Activated CD4-positive, CD25-positive, alpha-beta regulatory T cell treated with anti-CD3 and anti-CD28 coated beads, Interleukin-2, amount 50 U/mL, for 72 hours (primary cell): ENCODE results near the gene CLDN10.

ENCODE experiments used
- DNase-seq: peaks from one replicate; pipeline ENCODE4 v3.0.0; 2021

The CLDN10 gene

DNA sequence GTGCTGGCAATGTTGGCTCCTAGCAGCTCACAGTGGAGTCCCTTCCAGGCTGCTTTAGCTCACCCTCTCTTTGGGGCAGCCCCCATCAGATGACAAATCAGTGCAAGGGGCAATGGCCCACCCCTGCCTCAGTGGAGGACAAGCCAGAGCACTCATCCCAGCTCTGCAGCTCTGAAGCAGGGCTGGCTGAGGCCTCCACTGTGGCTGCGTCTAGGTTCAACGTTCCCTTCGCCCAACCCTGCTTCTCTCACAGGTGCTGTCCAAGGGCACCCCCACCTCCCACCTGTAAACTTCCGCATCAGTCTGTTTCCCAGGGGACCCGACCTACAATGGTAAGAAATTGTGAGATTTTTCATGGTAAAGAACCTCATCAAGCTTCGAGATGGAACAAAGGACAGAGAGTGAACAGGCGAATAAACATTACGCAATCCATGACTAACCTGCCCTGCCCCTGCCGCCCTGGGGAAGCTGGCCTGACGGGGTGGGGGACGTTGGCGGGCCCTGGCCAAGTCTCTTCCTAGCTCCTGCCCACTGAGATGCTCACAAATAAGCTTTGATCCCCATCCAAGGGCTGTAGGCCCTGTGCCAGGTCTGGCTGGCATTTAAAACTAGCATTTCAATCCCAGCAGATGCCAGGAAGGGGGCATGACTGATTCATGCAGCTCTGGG lies 51.5 kb downstream of the CLDN10 start:
- DNase-seq = no peak

DNA sequence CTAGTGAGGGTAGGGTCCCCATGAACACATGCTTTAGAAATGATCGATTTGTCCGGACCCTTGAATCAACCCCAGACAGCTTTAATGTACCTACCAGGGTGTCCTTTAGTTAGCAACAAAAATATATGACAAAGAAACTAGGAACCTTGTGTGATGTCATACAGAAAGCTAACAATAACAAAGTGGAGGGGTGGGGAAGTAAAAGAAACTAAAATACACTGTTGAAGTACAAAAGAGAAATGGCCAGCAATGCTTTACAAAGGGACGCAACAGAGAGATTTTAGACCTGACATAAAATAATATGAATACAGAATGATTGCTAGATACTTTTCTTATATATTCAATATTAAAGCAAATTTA lies 52.0 kb downstream of the CLDN10 start:
- DNase-seq = no peak

DNA sequence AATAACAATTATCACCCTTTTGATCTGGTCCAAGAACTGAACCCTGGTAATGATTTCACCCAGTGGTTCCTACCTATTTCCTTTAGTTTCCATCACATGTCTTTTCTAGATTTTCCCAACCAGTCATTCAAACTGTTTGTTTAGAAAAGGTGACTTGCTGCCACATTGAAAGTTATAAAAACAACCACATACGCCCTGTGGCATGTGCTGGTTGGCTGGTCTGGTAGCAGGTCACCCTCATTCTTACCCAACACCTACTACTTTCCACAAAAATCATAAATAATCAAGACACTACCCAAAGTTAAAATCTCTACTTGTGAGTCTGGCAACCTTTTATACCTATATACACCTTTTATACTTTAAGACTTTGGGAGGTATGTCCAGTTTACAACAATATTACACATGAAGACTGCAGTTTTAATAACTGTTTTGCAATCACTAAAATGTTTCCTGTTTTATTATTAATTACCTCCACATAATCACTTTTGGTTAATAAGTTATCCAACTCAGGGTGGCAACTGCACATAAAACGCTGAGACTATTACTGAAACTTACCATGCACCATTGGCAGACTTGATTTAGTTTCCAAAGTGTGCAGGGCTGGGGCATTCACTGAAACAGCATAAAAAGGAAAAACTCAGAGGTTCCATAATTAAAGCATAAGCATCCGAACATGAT lies 53.1 kb downstream of the CLDN10 start:
- DNase-seq = no peak

DNA sequence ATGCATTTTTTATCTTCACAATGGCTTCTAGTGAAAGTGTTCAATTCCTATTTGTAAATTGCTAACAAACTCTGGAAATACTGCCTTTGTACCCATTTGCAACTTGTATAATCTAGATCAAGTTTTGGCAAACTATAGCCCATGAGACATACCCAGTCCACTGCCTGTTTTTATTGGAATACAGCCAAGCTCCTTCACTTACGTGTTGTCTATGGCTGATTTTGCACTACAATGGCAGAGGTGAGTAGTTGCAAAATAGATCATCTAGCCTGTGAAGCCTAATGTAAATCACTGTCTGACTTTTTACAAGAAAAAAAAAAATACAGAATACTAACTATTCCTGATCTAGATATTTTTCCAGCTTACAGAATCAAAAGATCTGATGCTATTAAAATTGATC lies 54.8 kb downstream of the CLDN10 start:
- DNase-seq = no peak

DNA sequence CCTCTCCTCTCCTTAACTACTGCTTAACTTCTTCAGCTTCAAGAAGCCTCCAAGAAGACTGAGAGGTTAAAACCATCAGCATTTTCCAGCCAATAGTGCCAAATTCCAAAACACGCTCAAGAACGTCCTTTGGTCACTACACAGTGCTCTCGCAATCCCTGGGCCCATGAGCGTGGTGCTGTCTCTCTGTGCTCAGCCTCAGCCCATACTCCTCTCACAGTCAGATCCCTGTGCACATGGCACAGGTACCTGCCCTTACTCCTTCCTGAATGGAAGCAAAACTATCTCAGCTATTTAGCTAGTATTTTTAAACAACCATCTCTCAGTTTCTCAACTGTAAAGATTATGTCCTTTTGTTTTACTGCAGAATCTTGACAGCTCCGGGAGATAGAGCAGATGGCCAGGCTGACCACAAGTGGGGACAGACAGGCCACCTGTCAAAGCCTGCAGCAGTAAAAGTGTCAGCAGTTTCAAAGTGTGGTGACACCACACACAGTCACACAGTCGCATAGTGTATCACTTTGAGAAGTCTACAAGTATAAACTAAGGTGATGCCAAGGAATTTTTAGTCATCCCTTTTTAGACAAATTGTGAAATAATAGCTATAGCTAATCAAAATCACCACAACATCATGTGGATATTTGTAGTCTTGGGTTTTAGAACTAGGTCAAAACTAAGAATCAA lies 56.3 kb downstream of the CLDN10 start:
- no peak for DNase-seq

DNA sequence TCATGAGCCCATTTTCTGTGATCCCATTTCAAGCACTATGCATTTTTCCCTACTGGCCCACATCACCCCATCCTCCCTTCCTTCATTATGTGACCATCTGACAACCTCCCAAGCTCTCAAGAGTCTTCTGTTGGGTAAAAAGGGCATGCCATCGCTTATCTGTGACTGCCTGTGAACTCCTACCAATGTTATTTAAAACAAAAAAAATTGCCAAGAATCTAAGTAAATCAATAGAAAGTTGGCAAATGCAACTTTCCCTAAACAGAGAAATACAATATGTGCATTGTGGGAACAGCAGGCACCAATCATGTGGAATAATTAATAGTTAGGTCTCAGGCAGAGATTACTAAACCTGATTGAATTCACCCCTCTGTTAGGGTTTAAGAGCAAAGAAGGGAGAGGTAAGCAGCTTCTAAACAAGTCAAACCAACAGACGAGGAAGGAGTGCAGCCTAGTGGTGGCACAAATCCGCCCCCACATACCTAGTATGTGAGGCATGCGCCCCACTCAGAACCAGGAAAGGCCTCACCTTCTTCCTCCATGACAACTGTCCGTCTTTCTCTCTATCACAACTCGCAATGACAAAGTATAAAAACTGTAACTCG lies 62.2 kb downstream of the CLDN10 start:
- no peak for DNase-seq

DNA sequence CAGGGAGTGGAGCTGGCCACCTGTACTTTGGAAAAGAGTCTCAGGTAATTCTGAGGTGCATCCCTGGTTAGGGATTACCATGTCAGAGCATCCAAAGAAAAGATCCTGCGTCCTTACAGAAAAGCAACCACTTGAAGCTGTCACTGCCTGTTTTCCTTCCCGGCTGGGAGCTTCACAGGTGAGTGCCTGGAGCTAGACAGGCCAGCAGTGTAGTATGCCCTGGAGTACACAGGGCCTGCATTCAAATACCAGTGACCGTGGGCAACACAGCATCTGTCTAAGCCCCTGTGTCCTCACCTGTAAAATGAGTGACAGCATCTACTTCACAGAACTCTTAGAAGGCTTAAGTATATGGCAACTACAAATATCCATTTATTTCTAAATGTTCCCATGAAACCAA lies 63.0 kb downstream of the CLDN10 start:
- no peak for DNase-seq

DNA sequence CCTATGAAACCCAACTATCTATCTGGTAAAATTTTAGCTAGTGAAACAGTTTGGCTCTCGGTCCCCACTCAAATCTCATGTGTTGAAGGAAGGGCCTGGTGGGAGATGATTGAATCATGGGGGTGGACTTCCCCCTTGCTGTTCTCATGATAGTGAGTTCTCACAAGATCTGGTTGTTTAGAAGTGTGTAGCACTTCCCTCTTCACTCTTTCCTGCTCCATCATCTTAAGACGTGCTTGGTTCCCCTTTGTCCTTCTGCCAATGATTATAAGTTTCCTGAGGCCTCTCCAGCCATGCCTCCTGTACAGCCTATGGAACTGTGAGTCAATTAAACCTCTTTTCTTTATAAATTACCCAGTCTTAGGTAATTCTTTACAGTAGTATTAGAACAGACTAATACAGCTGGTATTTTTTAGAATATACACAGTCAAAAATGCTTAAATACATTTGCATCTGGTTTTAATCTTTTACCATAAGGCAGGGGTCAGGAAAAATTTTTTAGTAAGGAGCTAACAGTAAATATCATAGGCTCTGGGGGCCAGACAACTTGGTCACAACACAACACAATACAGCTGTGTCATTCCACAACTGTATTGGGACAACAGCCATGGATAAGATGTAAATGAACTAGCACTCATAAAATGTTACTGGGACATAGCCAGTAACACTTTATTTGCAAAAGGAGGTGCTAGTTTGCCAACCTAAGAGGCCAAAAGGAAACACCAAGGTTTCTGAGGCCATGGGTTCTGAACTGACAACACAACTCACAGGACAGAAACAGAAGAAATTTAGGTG lies 67.7 kb downstream of the CLDN10 start:
- DNase-seq = no peak

DNA sequence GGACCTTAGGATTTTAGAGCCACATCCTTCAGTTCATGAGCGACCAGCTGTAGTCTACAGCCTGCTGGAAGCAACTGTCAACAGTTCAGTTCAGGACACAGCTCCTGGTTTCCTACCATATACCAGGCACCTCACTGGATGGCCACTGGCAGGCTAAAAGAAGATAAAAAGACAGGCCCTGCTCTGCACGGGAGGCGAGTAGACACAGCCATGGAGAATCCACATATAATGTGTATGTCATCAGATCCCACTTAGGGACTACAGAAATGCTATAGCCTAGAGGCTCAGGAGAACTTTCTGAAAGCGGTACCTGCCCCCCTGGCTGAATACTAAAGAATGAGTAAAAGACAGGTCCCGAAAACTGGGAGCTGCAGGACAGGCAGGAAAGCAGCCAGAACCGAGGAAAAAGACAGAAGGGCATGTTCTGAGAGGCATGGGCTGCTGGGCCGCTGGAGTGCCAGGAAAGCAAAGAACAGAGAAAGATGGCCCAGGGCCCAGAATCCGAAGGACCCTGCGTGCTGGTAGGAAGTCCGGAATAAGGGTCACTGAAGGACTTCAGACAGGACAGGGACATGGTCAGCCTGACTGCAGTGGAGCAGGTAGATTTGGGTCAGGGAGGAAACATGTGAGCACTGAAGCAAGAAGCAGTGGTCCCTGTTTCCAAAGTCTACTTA lies 68.4 kb downstream of the CLDN10 start:
- no peak for DNase-seq

DNA sequence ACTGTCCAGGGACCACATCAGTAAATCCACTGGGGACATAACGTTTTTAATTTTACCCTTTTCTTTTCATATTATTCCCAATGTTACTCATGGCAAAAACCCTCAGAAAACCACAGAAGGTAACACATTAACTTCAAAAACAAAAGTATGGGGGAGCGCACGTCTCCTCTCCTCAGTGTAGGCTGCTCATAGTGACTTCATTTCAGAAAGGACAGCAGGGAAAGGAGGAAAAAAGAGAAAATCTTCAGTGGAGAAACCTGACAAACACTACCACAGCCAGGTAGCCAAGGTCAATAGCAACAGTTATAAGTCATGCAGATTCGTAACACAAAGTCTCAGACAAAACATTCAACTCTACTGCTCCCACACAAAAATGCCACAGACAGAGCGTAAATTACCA lies 70.6 kb downstream of the CLDN10 start:
- no peak for DNase-seq

DNA sequence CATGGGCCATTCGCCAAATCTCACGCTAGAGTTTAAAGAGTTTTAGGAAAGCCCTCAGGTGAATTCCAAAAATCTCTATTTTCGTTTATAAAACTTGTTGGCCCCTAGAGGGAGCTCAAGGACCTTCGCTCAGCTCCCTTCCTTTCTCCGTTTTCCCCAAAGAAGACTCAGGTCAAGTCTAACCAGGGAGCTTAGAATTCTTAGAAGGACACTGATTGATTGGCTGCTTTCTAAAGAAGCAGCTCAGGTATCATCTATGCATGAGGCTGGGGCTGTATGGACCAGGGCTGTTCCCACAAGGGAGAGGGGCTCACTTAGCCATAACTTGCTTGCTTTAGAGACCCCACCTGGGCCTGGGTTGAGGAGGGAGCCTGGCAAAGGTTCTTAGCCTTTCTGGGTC lies 71.5 kb downstream of the CLDN10 start:
- no peak for DNase-seq

DNA sequence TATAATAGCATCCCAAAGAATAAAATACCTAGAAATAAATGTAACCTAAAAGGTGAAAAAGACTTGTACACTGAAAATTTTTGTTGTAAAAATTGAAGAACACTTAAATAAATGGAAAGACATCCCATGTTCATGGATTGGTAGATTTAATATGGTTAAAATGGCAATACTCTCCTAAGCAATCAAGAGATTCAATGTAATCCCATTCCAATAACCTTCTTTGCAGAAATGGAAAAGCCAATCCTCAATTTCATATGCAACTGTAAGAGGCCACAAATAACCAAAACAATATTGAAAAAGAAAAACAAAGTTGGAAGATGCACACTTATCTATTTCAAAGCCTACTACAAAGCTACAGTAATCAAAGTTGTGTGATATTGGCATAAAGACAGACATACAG lies 74.2 kb downstream of the CLDN10 start:
- DNase-seq = no peak

DNA sequence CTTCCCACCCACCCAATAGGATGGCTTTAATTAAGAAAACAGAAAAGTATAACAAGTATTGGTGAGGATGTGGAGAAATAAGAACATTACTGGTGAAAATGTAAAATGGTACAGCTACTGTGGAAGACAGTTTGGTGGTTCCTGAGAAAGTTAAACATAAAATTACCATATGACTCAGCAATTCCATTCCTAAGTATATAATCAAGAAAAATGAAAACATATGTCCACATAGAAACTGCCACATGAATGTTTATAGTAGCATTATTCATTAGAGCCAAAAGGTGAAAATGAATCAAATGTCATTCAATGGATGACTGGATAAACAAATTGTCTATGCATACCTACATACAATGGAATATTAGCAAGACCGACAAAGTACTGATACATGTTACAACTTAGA lies 75.1 kb downstream of the CLDN10 start:
- DNase-seq = no peak

DNA sequence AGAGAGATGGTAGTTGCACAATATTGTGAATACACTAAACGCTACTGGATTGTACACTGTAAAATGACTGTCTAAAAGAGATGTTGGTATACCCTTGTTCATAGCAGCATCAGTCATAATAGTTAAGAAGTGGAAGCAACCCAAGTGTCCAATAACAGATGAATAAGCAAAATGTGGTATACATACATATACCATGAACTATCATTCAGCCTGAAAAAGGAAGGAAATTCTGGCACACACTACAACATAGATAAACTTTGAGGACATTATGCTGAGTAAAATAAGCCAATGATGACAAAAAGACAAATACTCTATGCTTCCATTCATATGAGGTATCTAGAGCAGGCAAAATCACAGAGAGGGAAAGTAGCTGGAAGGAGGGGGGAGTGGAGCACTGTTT lies 76.0 kb downstream of the CLDN10 start:
- no peak for DNase-seq

DNA sequence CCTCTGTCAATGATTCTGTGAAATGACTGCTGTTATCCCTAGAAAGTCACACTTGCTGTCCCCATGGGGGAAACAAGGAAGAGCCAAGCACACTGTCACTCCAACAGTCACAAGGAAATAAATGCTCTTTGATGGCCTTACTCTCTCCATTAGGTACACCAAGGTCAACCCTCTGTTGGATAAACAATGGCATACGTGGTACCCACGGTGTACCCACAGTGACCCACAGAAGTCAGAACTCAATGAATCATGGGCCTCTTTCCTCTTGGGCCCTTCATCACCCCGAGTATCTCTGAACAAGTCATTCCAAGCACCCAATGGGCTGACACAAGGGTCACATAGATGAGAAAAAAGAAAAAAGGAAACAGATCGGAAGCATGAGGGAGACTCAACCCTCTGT lies 76.6 kb downstream of the CLDN10 start:
- DNase-seq = no peak
